NCI-H82 treated with DMSO at 0.1 percent for 48 hours (cell line): ENCODE results near the gene GOPC.
"Not testable (repeated sequence)": the region's sequence is repeated elsewhere in the genome, so short reads cannot be mapped to it uniquely, and the experiment has no call there.

Source experiments
- DNase-seq: peaks from one replicate; lab custom pipeline; 2025; ENCODE audit not compliant: unreplicated experiment; lab: John Stamatoyannopoulos, UW

The GOPC gene

GRCh38 chr6:117518870-117519269 is 83.4 kb downstream of the GOPC start:
- DNase-seq, result no peak

GRCh38 chr6:117517995-117518394 is 84.3 kb downstream of the GOPC start:
- DNase-seq, result not testable (repeated sequence)

- no peak for DNase-seq
These were observed 87.0 kb downstream of the GOPC start for GRCh38 chr6:117515326-117515725.

- no peak for DNase-seq
These were observed 87.7 kb downstream of the GOPC start for GRCh38 chr6:117514655-117515054.

GRCh38 chr6:117513778-117514365 is 88.4 kb downstream of the GOPC start:
- DNase-seq, result no peak

- no peak for DNase-seq
These were observed 89.2 kb downstream of the GOPC start for GRCh38 chr6:117512987-117513573.

GRCh38 chr6:117512056-117512828 is 90.1 kb downstream of the GOPC start:
- no peak for DNase-seq
